HG03066 (cell line): ENCODE results near the gene CEP112.
"Not testable (repeated sequence)": the region's sequence is repeated elsewhere in the genome, so short reads cannot be mapped to it uniquely, and the experiment has no call there.

ENCODE experiments used
- ATAC-seq: cut with Tn5 transposase; IDR thresholded peaks from one replicate; pipeline ENCODE4 v1.9.1; 2021; ENCODE audit warnings: low read depth; ENCODE audit not compliant: unreplicated experiment

Gene CEP112

DNA sequence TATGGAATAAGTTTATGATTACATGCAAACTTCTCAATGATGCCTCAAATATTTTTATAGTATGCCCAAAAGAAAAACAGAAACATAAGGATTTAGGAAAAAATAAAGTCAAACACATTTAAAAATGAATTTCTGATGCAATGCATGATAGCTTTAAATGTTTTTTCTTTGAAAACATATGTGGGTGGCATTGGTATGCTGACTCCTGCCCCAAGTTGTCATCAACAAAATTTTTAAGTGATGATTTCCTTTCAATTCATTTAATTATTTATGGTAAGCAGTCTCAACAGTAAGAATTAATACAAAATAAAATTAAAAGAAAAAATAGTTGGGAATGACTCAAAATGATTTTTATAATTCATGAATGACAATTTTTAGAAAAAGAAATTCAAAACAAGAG lies 104.9 kb downstream of the CEP112 start:
- ATAC-seq = no peak

DNA sequence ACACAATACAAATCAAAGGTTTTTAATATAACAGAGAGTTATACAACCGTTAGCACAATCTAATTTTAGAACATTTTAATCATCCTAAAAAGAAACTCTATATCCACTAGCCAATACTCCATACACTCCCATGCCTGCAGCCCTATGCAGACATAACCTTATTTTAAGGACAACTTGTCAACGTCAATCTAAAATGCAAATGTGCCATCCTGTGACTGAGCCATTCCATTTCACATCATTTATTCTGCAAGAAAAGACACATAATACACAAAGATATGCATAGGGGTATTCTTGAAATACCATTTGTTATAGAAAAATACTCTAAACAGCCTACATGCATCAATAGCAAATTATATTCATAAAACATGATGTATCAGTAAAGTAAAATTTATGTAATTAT lies 106.7 kb downstream of the CEP112 start:
- no peak for ATAC-seq

DNA sequence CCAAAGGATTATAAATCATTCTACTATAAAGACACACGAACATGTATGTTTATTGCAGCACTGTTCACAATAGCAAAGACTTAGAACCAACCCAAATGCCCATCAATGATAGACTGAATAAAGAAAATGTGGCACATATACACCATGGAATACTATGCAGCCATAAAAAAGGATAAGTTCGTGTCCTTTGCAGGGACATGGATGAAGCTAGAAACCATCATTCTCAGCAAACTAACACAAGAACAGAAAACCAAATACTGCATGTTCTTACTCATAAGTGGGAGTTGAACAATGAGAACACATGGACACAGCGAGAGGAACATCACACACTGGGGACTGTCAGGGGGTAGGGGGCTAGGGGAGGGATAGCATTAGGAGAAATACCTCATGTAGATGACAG lies 111.3 kb downstream of the CEP112 start:
- ATAC-seq = not testable (repeated sequence)

DNA sequence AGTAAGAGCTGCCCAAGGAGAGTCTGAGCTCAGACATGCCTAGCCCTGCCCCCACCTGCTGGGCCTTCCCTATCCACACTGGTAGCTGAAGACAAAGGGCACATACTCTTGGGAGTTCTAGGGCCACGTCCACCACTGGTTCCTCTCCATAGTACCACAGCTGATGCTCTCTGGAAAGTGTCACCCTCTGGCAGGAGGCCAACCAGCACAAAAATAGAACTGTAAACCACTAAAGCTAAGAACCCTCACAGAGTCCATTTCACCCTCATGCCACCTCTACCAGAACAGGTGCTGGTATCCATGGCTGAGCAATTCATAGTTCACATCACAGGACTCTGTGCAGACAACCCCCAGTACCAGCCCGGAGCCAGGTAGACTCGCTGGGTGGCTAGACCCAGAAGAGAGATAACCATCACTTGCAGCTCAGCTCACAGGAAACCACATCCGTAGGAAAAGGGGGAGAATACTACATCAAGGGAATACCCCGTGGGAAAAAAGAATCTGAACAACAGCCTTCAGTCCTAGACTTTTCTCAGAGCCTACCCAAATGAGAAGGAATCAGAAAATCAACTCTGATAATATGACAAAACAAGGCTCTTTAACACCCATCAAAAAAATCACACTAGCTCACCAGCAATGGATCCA lies 115.3 kb downstream of the CEP112 start:
- ATAC-seq = no peak

DNA sequence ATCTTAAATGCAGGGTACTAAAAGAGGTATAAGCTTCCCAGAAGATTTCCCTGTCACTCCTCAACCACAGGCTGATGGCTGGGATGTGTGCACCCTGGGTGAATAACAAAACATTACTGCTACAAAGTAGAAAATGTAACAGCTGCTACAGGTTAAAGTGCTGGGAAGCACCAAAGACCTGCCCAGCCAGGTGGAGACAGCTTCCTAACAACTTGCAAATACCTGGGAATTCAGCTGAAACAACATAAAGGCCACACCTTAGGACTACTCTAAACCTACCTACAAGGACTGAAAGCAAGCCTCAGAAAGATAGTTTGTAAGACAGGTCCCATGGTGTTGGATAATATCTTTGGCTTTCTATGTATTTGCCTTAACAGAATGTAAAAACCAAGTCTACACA lies 118.5 kb downstream of the CEP112 start:
- ATAC-seq = no peak

DNA sequence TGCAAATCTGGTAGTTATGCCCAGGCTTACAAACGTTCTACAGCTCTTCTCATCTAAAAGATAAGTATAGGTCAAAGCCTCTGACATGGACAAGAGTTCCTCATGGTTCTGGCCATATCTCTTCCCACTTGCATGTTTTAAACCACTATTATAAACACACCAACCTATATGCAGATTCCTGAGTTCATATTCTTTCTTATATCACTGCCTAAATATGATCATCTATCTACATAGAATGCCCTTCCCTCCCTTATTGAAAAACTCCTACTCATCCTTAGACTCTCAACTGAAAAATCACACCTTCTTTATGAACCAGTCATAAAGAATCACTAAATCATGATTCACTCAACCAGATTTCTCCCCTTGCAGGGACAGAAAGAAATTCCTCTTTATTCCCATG lies 128.2 kb downstream of the CEP112 start:
- no peak for ATAC-seq

DNA sequence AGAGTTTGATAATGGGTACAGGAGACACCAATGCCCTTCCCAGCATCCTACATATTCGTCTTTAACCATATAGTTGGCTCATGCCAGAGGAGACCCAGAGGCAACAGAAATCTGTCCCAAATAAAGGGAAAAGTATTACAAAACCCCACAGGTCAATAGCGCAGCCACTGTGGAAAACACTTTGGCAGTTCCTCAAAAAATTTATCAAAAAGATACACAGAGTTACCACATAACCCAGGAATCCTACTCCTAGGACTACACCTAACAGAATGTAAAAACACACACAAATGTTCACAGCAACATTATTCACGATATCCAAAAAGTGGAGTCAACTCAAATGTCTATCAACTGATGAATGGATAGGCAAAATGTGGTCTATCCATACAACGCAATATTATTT lies 135.8 kb downstream of the CEP112 start:
- no peak for ATAC-seq

DNA sequence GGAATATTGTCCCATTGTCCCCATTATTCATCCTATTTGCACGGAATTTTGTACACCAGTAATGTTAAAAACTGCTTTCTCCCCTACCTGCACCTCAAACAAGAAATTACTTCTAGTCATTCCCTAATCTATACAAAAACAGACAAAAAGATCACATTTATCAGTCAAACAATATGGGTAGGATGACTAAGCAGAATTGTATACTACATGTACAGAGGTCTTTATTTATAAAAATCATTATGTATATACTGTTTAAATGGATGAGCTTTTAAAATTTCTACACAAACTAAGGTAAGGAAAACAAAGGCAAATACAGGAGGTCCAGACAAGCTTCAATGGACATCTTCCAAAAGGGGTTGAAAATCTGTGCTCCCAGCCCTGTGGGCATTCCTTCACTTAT lies 137.7 kb downstream of the CEP112 start:
- no peak for ATAC-seq

DNA sequence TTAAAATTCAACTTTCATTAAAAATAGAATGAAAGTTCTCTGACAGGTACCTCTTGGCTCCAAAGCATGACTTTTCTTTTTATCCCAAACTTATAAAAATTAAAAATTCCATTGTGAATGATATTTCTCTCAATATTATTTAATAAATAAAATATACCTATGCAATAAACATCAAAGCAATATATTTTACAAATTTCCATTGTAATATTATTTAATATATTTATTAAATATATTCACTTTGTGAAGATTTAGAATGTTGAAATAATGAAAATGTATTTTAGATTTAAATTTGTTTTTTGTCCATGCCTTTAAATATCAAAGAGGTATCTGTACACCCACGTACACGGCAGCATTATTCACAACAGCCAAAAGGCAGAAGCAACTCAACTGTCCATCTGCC lies 147.8 kb downstream of the CEP112 start:
- no peak for ATAC-seq

DNA sequence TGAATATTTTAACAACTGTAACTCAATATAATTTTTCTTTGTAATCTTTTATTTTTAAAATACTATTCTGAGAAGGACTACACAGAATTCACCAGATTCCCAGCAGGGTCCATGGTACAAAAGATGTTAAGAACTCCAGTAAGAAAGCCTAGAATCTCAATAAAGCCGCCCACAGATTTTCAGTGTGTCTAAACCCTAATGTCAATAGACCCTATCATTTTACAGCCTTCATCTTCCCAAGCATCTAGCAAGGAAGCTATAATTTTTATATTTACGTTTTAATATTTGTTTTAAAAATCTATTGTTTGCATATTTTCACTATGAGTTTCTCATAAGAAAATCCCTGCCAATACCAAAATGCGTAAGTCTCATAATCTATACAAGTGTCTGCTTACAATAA lies 148.5 kb downstream of the CEP112 start:
- ATAC-seq = no peak

DNA sequence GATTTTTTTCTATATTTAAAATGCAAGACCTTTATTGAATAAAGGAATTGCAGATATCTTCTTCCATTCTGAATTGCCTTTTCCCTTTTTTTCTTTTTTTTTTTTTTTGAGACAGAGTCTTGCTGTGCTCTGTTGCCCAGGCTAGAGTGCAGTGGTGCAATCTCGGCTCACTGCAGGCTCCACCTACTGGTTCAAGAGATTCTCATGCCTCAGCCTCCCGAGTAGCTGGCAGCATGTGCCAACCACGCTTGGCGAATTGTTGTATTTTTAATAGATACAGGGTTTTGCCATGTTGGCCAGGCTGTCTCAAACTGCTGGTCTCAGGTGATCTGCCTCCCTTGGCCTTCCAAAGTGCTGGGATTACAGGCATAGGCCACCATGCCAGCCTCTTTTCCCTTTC lies 151.5 kb downstream of the CEP112 start:
- no peak for ATAC-seq

DNA sequence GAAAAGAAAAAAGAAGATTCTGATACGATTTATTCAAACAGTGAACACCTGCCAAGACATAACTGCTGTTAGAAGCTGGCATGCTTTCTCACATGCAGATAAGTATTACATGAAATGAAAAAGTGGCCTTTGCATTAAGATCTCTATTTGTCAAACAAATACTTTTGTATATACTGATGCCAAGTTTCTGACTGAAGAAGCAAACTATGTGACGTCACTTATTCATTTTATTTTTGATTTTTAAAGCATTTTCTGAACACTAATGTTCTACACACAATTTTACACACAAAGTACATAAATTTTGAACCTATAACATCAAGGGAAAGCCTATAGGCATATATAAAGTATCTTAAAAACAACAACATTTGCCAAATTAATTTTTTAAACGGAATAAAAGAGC lies 153.8 kb downstream of the CEP112 start:
- ATAC-seq = no peak

DNA sequence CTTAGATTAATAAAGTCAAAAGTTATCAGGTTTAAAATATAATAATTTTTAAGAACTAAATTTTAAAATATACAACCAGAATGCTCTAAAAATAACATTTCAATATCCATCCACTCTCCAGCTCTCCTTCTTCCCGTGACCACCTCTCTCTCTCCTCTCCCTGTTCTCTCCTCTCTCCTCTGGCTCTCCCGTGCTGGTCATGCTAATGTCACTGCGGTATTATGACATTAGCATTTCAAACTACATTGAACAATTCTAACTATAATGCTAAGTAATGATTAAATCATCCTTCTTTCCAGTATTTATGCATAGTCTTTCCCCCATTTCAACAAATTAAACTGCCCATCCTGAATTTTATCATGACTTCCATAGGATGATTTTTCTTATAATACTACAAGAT lies 154.7 kb downstream of the CEP112 start:
- no peak for ATAC-seq

DNA sequence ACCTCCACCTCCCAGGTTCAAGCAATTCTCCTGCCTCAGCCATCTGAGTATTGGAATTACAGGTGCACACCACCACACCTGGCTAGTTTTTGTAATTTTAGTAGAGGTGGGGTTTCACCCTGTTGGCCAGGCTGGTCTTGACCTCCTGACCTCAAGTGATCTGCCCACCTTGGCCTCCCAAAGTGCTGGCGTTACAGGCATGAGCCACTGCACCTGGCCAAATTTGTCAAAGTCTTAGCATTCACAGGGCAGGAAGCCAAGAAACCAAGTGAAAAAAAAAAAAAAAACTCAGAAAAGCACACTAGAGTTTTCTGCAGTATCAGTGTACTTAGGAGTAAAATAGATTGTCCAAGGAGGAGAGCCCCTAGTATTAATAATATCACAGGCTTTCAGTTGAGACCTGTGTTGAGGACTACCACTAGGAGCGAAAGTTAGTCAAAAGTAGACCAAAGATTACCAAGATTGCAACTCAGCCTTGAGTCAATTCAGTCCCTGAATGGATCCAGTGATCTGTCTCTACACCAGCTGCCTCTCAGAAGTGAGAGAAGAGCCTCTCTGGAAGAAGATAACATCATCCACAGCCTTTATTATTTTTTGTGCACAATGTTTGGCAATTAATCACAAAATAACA lies 159.7 kb downstream of the CEP112 start:
- ATAC-seq = no peak

DNA sequence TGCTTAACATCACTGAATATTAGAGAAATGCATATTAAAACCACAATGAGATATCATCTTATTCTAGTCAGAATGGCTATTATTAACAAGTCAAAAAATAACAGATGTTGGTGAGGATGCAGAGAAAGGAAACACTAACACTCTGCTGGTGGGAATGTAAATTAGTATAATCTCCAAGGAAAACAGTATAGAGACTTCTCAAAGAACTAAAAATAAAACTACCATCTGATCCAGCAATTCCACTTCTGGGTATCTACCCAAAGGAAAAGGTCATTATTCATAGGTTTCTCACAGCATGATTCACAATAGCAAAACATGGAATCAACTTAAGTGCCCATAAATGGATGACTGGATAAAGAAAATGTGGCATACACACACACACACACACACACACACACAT lies 166.4 kb downstream of the CEP112 start:
- ATAC-seq = no peak

DNA sequence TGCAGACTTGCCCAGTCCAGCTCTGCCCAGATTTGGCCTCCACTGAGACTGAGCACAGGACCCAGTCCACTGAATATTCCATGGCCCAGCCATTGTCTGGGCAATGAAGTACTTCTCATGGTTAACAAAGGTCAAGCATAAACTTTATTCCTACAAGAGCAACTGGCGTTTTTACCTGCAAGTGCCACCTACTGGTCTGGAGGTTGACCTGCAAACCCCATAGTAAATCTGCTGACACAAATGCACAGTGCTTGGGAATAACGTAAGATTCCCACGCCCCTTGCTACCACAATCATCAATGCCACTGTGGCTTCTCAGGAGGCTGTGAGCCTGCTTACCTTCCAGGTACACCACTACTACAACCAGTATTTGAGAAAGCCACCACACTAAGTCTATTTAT lies 170.2 kb downstream of the CEP112 start:
- ATAC-seq = no peak

DNA sequence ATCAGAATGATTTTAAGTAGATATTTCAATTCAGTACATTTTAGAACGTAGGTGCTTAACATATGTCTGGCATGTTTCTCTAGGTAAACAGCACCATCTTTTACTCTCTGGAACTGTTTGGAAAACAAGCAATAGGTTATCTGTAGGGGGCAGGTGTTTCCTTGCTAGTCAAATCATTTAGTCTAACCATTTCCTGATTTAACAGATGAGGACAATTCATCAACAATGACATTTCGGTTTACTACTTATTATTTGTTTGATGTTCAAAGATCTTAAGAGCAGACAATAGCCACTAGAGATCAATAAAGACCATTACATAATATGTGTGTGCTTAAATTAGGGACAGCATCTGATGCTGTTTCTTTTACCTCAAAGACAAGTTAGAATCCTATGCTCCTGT lies 173.1 kb downstream of the CEP112 start:
- ATAC-seq = no peak

DNA sequence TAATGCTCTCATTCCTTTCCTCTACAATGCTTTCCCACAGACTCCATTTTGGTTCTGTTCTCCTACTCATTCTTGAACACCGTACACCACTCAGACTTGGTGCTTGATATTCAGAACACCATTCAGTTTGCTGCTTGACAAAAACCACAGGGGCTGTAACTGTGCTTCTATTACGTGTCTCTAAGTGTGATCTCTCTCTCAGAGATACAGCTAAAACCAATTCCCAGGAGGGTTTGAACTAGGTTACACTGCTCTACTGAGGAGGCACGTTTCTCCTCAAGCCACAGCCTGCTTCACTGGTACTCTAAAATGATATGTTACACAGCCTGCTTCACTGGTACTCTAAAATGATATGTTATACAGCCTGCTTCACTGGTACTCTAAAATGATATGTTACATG lies 175.7 kb downstream of the CEP112 start:
- ATAC-seq = no peak

DNA sequence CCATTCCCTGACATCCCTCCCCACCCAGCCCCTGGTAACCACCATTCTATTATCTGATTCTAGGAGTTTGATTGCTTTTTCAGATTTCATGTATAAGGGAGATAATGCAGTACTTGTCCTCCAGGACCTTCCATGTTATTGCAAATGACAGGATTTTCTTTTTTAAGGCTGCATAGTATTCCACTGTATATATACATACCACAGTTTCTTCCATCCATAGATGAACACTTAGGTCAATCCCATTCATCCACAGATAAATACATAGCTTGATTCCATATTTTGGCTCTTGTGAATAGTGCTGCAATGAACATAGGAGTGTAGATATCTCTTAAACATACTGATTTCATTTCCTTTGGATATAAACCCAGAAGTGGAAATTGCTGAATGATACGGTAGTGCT lies 183.3 kb downstream of the CEP112 start:
- ATAC-seq = no peak

DNA sequence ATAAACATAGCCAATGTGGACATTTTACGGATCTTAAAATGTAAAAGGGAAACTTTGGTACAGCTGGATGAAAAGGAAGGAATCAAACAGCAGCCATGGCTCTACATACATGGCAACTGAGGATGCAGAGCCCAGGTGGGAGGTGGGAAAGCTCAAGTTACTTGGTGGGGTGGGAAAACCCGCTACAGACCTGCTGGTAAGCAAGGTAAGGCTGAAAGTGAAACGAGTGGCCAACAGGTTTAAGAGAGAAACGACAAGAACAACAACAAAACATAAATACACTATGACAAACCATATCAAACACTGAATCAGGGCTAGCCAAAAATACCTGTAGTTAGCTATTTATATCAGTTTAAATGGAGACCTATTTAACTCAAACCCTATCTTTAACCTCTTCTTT lies 185.3 kb downstream of the CEP112 start:
- ATAC-seq = no peak

DNA sequence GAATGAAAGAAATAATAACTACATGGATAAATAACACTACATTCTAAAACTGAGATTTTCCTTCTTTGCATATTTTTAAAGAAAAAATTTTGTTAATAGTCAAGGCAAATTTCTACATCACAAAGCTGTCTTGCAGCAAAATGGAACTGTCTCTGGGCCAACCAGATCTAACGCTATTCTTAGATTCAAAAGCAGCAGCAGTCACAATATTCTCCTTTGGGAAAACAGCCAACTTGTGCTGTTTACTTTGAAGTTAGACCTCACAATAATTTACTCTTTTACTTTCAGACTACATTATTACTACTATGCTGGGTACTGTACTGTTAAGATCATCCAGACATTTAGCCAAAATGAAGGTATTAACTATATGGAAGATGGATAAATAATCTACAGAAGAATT lies 189.1 kb downstream of the CEP112 start:
- ATAC-seq = no peak

DNA sequence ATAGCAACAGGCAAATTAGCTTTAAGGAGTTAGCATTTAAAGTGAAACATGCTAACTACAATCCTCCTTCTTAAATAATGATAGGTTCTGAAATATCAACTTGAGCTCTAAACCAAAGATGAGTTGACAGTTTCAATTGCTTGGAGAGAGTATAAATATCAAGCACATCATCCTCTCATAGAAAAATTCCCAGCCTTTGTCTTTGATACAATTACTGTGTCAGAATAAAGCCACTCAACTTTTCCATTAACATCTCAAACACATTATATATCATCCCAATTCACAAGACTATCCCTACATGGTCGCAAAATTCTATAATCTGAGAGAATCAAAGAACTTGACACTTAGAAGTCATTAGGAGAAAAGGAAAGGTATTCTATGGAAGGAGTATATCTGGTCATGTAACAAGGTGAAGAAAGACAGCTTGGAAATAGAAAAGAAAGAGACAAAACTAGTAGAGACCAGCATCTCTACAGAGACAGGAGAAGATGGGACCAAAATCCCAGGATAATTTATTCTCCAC lies 189.8 kb downstream of the CEP112 start:
- ATAC-seq = no peak

DNA sequence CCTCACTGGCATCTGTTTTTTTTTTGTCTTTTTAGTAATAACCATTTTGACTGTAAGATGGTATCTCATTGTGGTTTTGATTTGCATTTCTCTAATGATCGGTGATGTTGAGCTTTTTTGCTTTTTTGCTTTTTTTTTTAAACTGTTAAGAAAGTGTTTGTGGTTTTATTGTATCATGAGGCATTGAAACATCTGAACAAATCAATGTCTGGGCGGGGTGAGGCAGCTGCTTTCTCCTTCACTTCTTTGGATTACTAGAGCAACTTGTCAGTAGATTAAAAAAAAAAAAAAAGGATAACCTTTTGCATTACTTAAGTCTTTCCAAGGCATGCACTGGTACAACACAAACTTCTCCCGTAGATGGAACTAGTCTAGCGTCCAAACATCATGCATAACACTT lies 191.7 kb downstream of the CEP112 start:
- ATAC-seq = no peak
